ENCODE data around the gene CIB4. TPM values are rescaled to one million over a fixed set of nuclear protein-coding genes. Genes with fewer than 3 reads are reported as not detected.

CIB4 gene
- total and polyA plus RNA-seq, 9 of the 15 experiments (the other 6 are each of a cell fraction or from before 2014, with no cell fraction given), result not detected

GRCh38 chr2:26590980-26591618 is 50.1 kb downstream of the CIB4 start:
- Histone ChIP-seq H3K36me3 (ENCODE audit: control insufficient read depth, insufficient read depth, low read length) (no peaks in the 10 kb centered on the region), H3K9ac (ENCODE audit: insufficient read depth in 1 of 2, low read depth in 2 of 2, low read length in 2 of 2) (no peak overlapping the region), H3K27ac (ENCODE audit: extremely low read depth, low read depth, low read length) (no peak overlapping the region), H3K4me3 (no peak overlapping the region), H2AFZ (ENCODE audit: low read depth, low read length) (no peak overlapping the region), H3K9me3 (replicated peaks; ENCODE audit: control insufficient read depth, insufficient read depth, low read depth, low read length) (no peaks in the 10 kb centered on the region), H3K27me3 (ENCODE audit: control insufficient read depth in 2 of 2, insufficient read depth in 2 of 2, low read length in 2 of 2) (peaks cover 21 to 50% of the 10 kb centered on the region in 2 experiments; a peak in 4 of 5 replicates), H3K9me1 (ENCODE audit: control insufficient read depth, insufficient read depth, low read length) (no peaks in the 10 kb centered on the region), H3K79me2 (ENCODE audit: control insufficient read depth, insufficient read depth, low read length) (no peaks in the 10 kb centered on the region), H3K4me2 (ENCODE audit: insufficient read depth, low read length) (no peak overlapping the region), H4K20me1 (replicated peaks; ENCODE audit: control insufficient read depth, insufficient read depth, low read length) (no peaks in the 10 kb centered on the region), H3K4me1 (replicated peaks in 1 of 2; ENCODE audit: control insufficient read depth in 2 of 2, insufficient read depth in 2 of 2, low read length in 2 of 2) (no peaks in the 10 kb centered on the region; a peak in 2 of 5 replicates)
- ATAC-seq (no peak), DNase-seq (ENCODE audit: extremely low read depth in 1 of 4, low spot score in 3 of 4) (no peak), FAIRE-seq (no peak)
- no TSS peak for BruUV-seq (replicated peaks)
- in situ Hi-C loops (cut with MboI) (no loop called here), intact Hi-C loops (cut with micrococcal nuclease) (no loop called here)
- CTCF ChIA-PET (ENCODE audit: low intra/inter-chr PET ratio), result no interaction called here
- POLR2A ChIA-PET, result interaction anchor here (0.6 kb wide), 1 partner anchor 190 kb away, joined by 3 read pairs; no protein-coding TSS in a partner anchor
- WGBS (ENCODE audit: insufficient coverage, low coverage, missing lambda C conversion rate), result 3% methylated on average over 9 of the region's 11 CpGs
- no peak for TF ChIP-seq USF2 (CRISPR knock-in tag; IDR thresholded peaks at IDR 0.05)
- TF ChIP-seq, protein P1, sequence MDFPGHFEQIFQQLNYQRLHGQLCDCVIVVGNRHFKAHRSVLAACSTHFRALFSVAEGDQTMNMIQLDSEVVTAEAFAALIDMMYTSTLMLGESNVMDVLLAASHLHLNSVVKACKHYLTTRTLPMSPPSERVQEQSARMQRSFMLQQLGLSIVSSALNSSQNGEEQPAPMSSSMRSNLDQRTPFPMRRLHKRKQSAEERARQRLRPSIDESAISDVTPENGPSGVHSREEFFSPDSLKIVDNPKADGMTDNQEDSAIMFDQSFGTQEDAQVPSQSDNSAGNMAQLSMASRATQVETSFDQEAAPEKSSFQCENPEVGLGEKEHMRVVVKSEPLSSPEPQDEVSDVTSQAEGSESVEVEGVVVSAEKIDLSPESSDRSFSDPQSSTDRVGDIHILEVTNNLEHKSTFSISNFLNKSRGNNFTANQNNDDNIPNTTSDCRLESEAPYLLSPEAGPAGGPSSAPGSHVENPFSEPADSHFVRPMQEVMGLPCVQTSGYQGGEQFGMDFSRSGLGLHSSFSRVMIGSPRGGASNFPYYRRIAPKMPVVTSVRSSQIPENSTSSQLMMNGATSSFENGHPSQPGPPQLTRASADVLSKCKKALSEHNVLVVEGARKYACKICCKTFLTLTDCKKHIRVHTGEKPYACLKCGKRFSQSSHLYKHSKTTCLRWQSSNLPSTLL (IDR thresholded peaks at IDR 0.05), result no peak
- no peak for TF ChIP-seq ZFP1 (CRISPR knock-in tag; IDR thresholded peaks at IDR 0.05)
- no peak for TF ChIP-seq ZNF717 (CRISPR knock-in tag; IDR thresholded peaks at IDR 0.05)
- TF ChIP-seq ZNF274 (IDR thresholded peaks at IDR 0.05; ENCODE audit: borderline replicate concordance, low read depth, low read length), result no peak
- no peak for TF ChIP-seq BRCA1 (IDR thresholded peaks at IDR 0.05)
- no peak for TF ChIP-seq BRCA1 (CRISPR knock-in tag; IDR thresholded peaks at IDR 0.05)
- TF ChIP-seq SRF (CRISPR knock-in tag; IDR thresholded peaks at IDR 0.05), result no peak
- TF ChIP-seq NR3C1 (CRISPR knock-in tag; IDR thresholded peaks at IDR 0.05), result no peak
- no peak for TF ChIP-seq ATF1 (CRISPR knock-in tag; IDR thresholded peaks at IDR 0.05)
- TF ChIP-seq ATF1 (tag; IDR thresholded peaks at IDR 0.05), result no peak
